Occipital lobe (tissue), 2 donors: ENCODE data around the gene STK16. TPM values are rescaled to one million over a fixed set of nuclear protein-coding genes. Genes with fewer than 3 reads are reported as not detected.

ENCODE experiments used
- DNase-seq: peaks from one replicate; lab custom pipeline; 2025; lab: John Stamatoyannopoulos, UW
- total RNA-seq: library from RNA; depleted of rRNA; stranded (reverse); fragments of >200 nt; gene quantifications from one replicate; pipeline ENCODE4 v1.2.3, GENCODE V29; 2014

Gene STK16
- total RNA-seq, 1 donor from 2014 or later, result 15.4 TPM

DNA sequence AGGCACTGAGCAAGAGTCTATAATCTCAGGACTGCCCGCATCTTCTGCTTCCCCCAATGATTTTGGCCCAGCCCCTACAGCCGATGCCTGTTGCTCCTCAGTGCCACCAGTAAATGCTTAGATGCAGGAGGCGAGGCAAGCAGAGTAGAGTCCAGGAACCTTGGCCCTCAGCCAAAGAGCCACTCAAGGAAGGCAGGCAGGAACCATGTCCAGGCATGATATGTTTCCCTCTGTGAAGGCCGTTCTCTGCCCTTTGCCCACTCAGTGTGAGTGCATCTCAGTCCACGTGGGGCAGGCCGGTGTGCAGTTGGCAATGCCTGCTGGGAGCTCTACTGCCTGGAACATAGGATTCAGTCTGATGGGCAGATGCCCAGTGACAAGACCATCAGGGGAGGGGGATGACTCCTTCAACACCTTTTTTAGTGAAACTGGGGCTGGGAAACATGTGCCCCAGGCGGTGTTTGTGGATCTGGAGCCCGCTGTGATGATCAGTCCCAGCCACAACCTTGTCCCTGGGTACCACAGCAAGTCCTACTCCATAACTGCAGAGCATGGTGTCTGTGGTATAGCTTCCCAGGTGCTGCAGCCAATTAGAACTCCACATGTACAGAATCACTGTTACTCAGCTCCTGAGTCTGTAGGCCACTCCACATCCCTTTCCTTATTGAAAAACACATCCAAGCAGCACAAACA is 24.2 kb downstream of the STK16 start:
- no peak for DNase-seq

DNA sequence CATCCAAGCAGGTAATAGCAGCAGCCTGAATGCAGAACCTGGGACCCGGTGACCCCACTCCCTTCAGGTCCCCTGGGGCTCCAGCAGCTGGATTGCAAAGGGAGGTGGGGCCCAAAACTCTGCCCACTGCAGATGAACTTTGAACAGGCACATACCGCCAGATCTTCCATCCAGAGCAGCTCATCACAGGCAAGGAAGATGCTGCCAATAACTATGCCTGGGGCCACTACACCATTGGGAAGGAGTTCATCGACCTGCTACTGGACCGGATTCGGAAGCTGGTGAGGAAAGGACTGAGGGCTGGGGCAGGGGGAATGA is 24.7 kb downstream of the STK16 start:
- no peak for DNase-seq

DNA sequence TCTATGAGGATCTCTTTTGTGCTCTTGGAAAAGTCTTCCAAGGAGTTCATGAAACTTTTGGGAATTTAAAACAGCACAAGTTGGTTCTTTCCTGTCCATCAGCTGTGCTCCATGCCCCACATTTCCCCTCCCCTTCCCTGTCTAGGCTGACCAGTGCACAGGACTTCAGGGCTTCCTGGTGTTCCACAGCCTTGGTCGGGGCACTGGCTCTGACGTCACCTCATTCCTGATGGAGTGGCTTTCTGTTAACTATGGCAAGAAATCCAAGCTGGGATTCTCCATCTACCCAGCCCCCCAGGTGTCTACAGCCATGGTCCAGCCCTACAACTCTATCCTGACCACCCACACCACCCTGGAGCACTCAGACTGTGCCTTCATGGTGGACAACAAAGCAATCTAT is 25.7 kb downstream of the STK16 start:
- DNase-seq, result no peak

DNA sequence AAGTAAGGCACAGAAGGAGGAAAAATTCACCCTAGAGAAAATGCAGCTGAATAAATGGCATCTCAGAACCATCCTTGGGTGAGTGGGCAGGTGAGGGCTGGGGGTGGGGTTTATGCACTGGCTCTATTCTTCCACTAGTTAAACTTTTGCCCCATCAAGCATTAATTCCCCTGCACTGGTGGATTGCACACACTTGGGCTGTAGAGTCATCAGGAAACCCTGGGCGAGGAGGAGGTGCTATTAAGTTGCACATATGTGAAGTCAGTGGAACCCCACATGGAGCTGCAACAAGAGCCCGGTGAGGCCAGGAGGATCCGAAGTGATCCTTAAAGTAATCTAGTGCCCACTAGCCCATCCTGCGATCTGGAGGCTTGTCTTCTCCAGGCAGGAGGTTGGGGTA is 27.1 kb downstream of the STK16 start:
- no peak for DNase-seq

DNA sequence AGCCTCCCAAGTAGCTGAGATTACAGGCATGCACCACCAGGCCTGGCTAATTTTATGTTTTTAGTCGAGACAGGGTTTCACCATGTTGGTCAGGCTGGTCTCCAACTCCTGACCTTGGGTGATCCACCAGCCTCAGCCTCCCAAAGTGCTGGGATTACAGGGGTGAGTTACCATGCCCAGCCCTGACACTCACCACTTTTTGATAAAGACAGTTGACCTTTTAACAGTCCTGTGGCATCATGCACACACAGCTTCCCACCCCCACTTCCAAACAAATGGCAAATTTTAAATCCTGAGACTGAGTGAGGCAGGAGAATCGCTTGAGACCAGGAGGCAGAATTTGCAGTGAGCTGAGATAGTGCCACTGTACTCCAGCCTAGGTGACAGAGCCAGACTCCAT is 27.7 kb downstream of the STK16 start:
- no peak for DNase-seq

DNA sequence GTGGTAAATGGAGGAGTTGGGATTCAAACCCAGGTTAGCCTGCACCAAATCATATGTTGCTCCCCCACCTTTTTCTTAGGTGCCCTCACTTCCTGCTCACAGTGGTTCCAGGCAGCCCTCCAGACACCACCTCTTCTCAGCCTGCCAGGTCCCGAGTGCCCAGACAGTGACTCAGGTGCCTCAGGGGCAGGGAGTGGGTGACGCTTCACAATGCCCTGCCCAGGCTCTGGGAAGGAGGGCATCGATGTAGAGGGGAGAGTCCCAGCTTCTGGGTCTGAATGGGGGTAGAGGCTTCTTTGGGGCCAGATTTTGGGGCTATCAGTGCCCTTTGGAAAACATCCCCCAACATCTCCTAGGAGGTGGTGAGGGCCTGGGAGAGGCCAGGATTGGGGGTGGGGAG is 28.7 kb downstream of the STK16 start:
- DNase-seq, result no peak

DNA sequence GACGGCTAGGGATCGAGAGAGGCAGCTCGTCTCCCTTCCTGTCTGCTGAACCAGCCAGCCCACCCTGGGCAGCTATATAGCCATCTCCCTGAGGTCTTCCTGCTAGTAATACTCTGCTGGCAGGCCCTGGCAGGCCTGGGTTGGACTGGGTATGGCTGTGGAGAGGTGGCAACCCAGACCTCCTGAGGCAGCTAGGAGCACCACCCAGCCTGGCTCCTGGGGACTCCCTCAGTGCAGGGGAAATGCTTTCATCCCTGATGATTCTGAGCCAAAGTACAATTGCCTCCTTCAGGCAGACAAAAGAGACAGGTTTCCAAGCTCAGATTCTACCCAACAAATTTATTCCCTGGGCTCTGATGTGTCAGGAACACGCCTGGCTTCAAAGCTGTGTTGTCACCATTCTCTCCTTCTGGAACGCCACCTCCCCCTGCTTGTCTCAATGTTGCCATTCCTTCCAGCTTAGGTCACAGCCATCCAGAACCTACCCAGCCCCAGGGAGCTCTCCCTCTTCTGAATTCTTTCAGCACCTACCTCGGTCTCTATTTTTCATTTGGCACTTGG is 29.2 kb downstream of the STK16 start:
- no peak for DNase-seq

DNA sequence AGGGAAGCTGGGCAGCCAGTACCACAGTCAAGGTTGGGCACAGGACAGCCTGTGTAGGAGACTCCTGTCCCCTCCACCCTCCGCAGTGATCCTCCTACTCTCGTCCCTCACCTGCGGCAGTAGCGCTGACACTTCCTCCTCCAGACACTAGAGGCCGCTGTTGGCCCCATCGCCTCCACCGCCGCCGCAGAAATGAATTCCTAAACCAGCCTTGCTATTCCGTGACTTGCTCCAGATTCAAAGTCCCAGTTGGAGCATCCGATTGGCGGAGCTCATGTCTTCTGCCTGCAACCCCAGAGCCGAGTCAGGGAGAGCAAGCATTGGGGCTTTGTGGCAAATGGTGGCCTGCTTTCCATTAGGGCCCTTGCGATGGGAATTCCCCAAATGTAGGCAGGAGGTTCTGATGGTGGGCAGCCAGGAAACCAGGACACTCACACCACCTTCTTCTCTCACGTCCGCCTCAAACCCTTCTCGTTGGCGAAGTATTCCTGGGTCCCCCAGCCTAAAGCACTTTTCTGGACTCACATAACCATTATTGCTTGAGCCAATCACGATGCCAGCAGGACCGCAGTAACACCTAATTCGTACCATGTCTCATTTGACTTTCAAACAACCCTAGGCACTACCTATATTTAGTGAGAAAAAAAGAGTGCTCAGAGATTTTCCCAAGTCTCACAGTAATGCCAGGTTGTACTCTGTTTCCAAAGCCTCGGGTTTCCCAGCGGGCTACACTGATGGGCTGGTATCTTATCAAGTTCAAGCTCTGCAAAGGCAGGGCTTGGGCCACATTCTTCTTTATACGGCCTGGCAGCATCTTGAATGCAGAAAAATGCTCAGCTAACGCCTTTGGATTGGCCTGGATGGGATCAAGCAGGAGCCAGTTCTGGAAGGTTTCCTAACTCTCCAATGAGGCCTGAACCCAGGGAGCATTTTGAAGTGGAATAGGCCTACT is 32.7 kb downstream of the STK16 start:
- peak; percentile 83 for DNase-seq

DNA sequence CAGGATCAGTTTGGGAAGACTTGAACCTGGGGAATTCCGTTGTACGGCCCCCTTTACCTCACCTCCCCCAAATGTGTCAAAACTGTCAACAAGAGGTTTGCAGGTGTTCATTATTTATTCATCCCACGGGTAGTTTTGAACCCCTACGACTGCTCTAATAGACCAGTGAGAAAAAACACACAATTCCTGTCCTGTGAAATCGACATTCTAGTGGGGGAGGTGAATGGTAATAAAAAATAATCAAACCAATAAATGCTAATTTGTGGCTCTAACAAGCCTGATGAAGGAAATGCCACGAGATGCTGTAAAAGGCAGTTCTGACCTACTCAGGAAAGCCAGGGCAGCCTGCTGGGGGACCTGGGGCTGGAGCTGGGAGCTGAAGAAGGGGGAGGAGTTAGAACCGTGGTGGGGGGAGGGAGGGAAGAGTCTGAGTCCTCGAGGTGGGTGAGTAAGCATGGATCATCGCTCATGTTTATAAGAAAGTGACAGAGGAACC is 33.4 kb downstream of the STK16 start:
- DNase-seq, result no peak

DNA sequence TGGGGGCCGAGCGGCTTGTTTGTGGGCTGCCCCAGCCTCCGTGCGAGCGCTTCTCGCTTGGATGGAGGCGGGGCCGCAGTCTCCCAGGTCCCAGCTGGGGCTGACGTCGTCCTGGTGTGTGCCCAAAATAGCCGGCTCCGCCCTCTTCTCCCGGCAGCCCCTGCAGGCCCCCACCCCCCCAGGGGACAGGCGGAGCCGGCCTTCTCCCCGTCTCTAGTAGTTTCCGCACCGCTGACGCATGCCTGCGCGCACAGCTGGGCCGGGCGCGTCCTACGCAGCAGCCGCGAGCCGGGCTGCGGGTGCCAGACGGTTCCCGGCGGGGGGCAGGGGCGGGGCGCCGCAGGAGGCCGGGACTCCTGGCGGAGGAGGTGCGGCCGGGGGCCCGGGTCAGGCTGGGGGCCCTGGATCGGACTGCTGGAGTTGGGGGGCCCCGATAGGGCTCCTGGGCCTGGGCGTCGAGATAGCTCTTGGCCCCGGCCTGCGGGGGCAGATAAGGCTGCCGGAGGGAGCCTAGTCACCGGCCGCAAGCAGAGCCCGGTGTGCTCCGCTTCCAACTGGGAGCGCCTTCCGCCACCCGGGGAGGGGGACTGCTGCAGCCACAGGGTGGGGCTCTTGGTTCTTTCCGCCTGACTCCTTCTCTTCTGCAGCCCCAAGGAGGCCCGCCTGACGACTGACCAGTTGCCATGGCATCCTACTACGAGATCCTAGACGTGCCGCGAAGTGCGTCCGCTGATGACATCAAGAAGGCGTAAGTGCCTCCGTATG is 34.1 kb downstream of the STK16 start, which contains the start of gene DNAJB2:
Gene DNAJB2 (plus strand): TSS at position 216 of the 765 bp plus-strand sequence. CDS start 468 bp downstream, at position 684.
- DNase-seq, result peak; percentile 99

DNA sequence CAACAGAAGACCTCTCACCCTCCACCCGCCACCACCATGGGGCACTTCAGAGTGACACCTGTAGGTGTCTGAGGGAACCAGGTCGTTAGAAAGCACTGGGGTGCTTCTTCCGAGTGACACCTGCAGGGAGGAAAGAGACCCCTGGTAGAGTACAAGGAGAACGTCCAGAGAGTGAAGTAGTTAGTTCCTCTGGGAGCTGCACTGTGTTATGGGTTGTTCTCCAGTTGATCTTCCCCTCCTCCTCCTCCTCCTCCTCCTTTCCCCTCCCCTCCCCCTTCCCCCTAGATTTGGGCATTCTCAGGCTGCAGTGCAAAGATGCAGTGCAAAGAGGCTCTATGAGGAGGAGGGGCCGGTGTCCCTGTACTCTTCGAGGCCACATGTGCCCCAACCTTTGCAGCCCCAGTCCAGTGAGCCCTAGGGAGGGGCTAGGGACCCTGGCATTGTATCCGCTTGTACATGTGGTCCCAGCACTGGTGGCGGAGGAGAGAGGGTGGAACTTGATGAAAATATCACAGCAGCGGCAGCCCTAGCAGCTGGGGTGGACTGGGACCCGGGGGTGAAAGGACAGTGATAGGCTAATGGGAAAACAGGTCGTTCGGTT is 34.7 kb downstream of the STK16 start:
- no peak for DNase-seq

DNA sequence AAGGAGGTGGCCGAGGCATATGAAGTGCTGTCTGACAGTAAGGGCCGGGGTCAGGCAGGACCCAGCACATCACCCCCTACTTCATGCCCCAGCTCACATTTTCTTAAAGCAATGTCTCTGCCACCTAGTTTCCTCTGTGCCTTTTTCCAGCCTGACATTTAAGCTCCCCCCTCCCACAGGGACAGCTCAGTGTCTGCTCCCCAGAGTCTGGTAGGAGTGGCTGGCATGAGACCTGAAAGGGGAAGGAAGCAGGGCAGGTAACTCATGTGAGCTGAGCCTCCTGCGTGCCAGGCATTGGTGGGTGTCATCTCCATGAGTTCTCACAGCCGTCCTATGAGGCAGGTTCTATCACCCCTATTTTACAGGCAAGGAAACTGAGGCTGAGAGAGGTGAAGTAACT is 35.4 kb downstream of the STK16 start:
- DNase-seq, result no peak

DNA sequence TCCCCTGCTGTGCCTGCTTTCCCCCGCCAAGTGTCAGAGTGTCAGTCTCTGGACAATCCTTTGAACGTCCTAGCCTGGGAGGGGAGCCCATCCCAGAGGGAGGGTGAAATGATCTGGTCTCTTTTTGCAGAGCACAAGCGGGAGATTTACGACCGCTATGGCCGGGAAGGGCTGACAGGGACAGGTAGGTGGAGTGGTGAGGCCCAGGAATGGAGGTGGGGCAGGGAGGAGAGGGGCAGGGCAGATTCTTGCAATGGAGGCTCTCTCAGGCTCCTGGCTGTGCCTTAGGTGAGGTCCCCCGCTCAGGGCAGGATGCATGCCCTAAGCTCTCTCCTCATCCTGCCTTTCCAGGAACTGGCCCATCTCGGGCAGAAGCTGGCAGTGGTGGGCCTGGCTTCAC is 36.3 kb downstream of the STK16 start:
- DNase-seq, result no peak

DNA sequence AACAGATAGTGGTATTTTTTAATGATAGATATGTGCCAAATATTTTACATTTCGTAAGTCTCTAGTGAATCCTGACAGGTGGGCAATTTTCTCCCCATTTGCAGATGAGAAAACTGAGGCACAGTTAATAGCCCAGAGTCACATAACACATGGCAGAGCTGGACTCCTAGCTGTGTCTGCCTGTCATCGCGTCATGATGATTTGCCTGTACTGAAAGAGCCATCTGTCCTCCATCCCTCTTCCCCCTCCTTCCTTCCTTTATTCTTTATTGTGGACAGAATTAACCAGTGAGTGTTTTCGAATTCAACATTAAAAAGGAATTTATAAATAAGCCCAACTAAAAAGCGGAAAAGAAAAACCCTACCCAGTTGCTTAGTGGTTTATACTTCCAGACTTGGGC is 37.1 kb downstream of the STK16 start:
- DNase-seq, result no peak

DNA sequence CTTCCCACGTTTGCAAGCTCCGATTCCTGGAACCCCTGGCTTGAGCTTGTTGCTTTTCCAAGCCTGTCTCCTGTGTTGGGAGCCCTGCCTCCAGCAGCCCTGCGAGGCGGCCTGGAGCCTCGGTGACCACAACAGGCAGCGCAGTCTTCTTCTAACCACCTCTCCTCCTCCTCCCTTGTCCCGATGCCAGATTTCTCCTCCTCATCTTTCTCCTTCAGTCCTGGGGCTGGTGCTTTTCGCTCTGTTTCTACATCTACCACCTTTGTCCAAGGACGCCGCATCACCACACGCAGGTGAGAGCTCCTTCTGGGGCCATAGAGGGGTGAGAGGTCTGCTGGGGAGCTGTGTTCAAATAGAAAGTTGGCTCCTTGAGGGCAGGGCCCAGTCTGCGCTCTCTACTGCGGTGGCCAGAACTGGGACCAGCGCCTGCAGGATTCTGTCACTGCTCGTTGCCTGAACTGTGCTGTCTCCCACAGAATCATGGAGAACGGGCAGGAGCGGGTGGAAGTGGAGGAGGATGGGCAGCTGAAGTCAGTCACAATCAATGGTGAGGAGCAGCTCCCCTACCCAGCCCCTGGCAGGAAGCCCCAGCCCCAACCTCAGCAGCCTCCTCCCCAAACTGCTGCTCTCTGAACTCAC is 37.8 kb downstream of the STK16 start:
- no peak for DNase-seq

DNA sequence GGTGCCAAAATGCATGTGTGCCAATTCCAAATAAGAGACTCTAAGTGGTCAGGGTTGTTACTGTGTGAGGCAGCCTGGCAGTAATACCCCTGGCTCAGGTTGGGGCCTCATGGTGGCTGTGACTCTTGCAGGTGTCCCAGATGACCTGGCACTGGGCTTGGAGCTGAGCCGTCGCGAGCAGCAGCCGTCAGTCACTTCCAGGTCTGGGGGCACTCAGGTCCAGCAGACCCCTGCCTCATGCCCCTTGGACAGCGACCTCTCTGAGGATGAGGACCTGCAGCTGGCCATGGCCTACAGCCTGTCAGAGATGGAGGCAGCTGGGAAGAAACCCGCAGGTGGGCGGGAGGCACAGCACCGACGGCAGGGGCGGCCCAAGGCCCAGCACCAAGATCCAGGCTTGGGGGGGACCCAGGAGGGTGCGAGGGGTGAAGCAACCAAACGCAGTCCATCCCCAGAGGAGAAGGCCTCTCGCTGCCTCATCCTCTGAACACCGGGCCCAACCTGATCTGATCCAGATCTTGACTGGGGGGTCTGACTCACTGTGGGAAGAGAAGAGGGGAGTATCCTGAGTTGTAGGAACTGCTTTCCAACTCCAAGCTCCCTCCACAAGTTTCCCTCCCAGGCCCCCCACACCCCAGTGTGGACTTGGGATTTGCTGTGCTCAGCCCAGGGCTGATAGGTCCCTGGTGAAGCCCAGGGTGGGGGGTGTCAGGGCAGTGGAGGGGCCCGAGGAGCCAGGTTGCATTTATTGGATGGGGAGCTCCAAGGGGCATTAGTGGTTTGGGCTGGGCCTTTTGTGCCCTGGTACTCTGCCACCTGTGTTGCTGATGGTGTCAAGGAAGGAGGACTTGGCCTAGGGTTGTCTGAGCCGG is 39.5 kb downstream of the STK16 start:
- no peak for DNase-seq

DNA sequence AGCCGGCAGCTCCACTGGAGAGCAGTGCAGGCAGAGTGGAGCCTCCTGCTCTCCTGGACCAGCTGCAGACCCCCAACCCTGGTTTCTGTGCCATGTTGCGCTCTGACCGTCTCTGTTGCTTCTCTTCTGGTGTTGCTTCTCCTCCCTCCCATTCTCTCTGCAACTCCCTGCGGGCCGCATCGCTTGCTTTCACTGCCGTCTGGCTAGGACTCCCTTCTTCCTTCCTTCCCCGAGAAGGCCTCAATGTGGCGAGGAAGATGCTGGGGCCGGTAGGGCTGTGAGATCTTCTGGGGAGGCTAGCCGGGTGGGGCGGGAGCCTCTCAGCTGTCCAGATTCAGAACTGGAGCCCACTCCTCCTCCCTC is 40.1 kb downstream of the STK16 start:
- DNase-seq, result no peak

DNA sequence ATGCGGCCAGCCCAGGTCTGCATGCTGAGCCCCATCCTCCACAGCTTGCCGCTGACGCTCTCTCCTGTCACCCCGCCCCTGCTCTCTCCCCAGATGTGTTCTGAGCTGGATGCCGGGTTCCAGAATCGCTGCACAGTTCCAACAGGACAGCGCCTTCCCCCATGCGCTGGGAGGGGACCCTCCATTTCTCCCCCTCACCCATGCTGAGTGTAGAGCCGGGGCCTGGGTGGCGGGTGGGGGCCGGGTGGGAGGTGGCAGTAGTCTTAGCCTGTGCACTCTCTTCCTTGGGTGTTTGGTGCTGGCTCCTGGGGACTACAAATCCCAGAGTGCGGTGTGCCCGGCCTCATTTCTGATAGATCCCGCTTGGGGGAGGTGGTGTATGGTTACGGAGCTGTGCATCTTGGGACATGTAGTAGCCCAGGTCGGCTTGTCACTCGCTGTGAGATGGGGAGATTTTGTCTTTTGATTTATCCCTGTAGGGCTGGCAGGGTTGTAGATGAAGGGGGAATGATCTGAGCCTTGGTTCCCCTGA is 40.7 kb downstream of the STK16 start:
- DNase-seq, result peak; percentile 64

DNA sequence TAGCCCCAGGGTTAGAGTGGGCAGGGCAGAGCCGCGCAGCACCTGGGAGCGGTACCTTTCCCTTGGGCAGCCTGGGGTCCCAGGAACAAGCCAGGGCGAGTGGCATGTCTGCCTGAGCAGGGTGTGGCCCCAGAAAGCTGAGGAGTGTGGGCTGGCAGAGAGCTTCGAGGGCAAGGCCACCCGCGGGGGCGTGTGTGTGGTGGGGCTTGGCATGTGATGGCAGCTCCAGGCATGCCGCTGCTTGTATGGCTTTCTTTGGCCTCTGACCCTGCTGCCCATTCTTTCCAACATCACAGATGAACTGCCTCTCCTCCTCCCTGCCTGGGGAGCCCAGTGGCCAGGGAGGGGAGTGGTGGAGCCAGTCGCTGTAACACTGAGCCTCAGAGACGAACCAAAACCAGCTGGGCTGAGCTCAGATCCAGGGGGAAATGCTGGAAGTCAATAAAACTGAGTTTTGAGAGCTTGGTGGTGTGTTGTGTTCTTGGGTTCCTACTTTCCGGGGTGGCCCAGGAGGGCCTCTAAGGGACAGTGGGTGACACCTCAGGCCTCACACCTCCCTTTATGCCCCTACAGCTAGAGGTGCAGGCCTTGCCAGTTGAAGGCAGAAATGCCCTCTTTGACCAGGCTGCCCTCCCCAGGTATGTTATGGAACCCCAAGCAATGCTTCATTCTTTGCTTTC is 41.3 kb downstream of the STK16 start:
- peak; percentile 27 for DNase-seq
